DMS 273 (cell line): ENCODE data around the gene TEP1.
"Not testable (repeated sequence)": the region's sequence is repeated elsewhere in the genome, so short reads cannot be mapped to it uniquely, and the experiment has no call there.

Source experiments
- DNase-seq: peaks from one replicate; lab custom pipeline; 2025; ENCODE audit not compliant: unreplicated experiment; lab: John Stamatoyannopoulos, UW

Gene TEP1

GRCh38 chr14:20412876-20413743, at the start of gene TEP1:
TEP1 (minus strand) TSS chr14:20413501; CDS start chr14:20408439, 5,062 bp downstream.
- peak; percentile 93 for DNase-seq

GRCh38 chr14:20461225-20462141, 48.2 kb upstream of the TEP1 start, which contains the start of gene PIP4P1:
PIP4P1 (minus strand) TSS chr14:20461434; CDS start chr14:20461325, 109 bp downstream.
- peak; percentile 100 for DNase-seq

GRCh38 chr14:20460458-20461224, 47.3 kb upstream of the TEP1 start:
- peak; percentile 59 for DNase-seq

- peak; percentile 58 for DNase-seq
Measured at GRCh38 chr14:20458031-20458789, 44.9 kb upstream of the TEP1 start.

GRCh38 chr14:20456971-20457370, 43.7 kb upstream of the TEP1 start:
- peak; percentile 17 for DNase-seq

GRCh38 chr14:20455355-20456300, 42.3 kb upstream of the TEP1 start:
- peak; percentile 96 for DNase-seq

GRCh38 chr14:20454516-20455354, 41.4 kb upstream of the TEP1 start, which contains the start of the genes APEX1 and OSGEP:
APEX1 (plus strand) TSS chr14:20455226; CDS start chr14:20455646, 420 bp downstream.
OSGEP (minus strand) TSS chr14:20454812; CDS start chr14:20454683, 129 bp downstream.
- DNase-seq: peak; percentile 100

GRCh38 chr14:20452831-20453230, 39.5 kb upstream of the TEP1 start:
- not testable (repeated sequence) for DNase-seq

- DNase-seq: no peak
Measured at GRCh38 chr14:20446889-20447288, 33.6 kb upstream of the TEP1 start.

GRCh38 chr14:20443650-20444049, 30.3 kb upstream of the TEP1 start:
- DNase-seq: not testable (repeated sequence)

- no peak for DNase-seq
Measured at GRCh38 chr14:20441461-20441860, 28.2 kb upstream of the TEP1 start.

- no peak for DNase-seq
Measured at GRCh38 chr14:20440882-20441281, 27.6 kb upstream of the TEP1 start.

GRCh38 chr14:20440465-20440864, 27.2 kb upstream of the TEP1 start:
- no peak for DNase-seq

- DNase-seq: no peak
Measured at GRCh38 chr14:20438664-20439063, 25.4 kb upstream of the TEP1 start.

GRCh38 chr14:20436363-20436755, 23.1 kb upstream of the TEP1 start:
- DNase-seq: no peak

GRCh38 chr14:20435582-20436362, 22.5 kb upstream of the TEP1 start, which contains the start of gene KLHL33:
KLHL33 (minus strand) TSS chr14:20436166; CDS start chr14:20435811, 355 bp downstream.
- DNase-seq: no peak
